H9 (cell line): ENCODE measurements around the gene NRBF2. TPM values are rescaled to one million over a fixed set of nuclear protein-coding genes. Genes with fewer than 3 reads are reported as not detected.

Experiments used
- DNase-seq: peaks from one replicate; pipeline ENCODE4 v3.0.0-alpha.2; 2017
- H2AFZ ChIP-seq: one replicate; pipeline ENCODE4 v1.6.1; 2013; ENCODE audit warnings: mild to moderate bottlenecking, low read length, control low read depth, moderate library complexity
- H2AK5ac ChIP-seq: 2 replicates; pipeline ENCODE4 v1.6.1; 2013; ENCODE audit warnings: low read length, control low read depth, mixed read lengths; ENCODE audit not compliant: insufficient read length
- H2BK120ac ChIP-seq: one replicate; pipeline ENCODE4 v1.6.1; 2013; ENCODE audit warnings: low read depth, mild to moderate bottlenecking, low read length, control low read depth, inconsistent platforms; ENCODE audit not compliant: poor library complexity, severe bottlenecking
- H2BK12ac ChIP-seq: 2 replicates; pipeline ENCODE4 v1.6.1; 2013; ENCODE audit warnings: low read length, control low read depth, mixed read lengths, low read depth; ENCODE audit not compliant: insufficient read length
- H2BK15ac ChIP-seq: 2 replicates; pipeline ENCODE4 v1.6.1; 2013; ENCODE audit warnings: low read depth, low read length, control low read depth
- H2BK20ac ChIP-seq: one replicate; pipeline ENCODE4 v1.6.1; 2013; ENCODE audit warnings: low read depth, mild to moderate bottlenecking, low read length, control low read depth, inconsistent platforms; ENCODE audit not compliant: poor library complexity, severe bottlenecking
- H2BK5ac ChIP-seq: 2 replicates; pipeline ENCODE4 v1.6.1; 2013; ENCODE audit warnings: low read length, control low read depth, mixed read lengths; ENCODE audit not compliant: insufficient read length
- H3K14ac ChIP-seq: 2 replicates; pipeline ENCODE4 v1.6.1; 2013; ENCODE audit warnings: low read length, control low read depth; ENCODE audit not compliant: insufficient read depth
- H3K18ac ChIP-seq: 2 replicates; pipeline ENCODE4 v1.6.1; 2013; ENCODE audit warnings: low read depth, mild to moderate bottlenecking, mixed read lengths, low read length, control low read depth; ENCODE audit not compliant: insufficient read length
- H3K23ac ChIP-seq: 2 replicates; pipeline ENCODE4 v1.6.1; 2013; ENCODE audit warnings: low read length, control low read depth, mixed read lengths, low read depth; ENCODE audit not compliant: insufficient read length
- H3K23me2 ChIP-seq: 2 replicates; pipeline ENCODE4 v1.6.1; 2013; ENCODE audit warnings: low read depth, mild to moderate bottlenecking, mixed read lengths, low read length, control low read depth; ENCODE audit not compliant: insufficient read length, poor library complexity, severe bottlenecking
- H3K27ac ChIP-seq: 2 replicates; pipeline ENCODE4 v1.5.1; 2013; ENCODE audit warnings: low read length, control low read depth, mixed read lengths, low read depth; ENCODE audit not compliant: insufficient read length
- H3K27me3 ChIP-seq: 2 replicates; pipeline ENCODE4 v1.6.1; 2013; ENCODE audit warnings: low read length, control low read depth, inconsistent platforms; ENCODE audit not compliant: insufficient read depth
- H3K4ac ChIP-seq: 2 replicates; pipeline ENCODE4 v1.6.1; 2013; ENCODE audit warnings: low read depth, mild to moderate bottlenecking, control low read depth, inconsistent platforms, low read length, moderate library complexity
- H3K4me1 ChIP-seq: 2 replicates; pipeline ENCODE4 v1.6.1; 2013; ENCODE audit warnings: low read length, control low read depth, inconsistent platforms; ENCODE audit not compliant: insufficient read depth
- H3K4me2 ChIP-seq: 2 replicates; pipeline ENCODE4 v1.6.1; 2013; ENCODE audit warnings: low read length, control low read depth, mixed read lengths; ENCODE audit not compliant: insufficient read length, insufficient read depth
- H3K56ac ChIP-seq: 2 replicates; pipeline ENCODE4 v1.6.1; 2013; ENCODE audit warnings: low read depth, mild to moderate bottlenecking, mixed read lengths, low read length, control low read depth; ENCODE audit not compliant: insufficient read length
- H3K79me1 ChIP-seq: 2 replicates; pipeline ENCODE4 v1.6.1; 2013; ENCODE audit warnings: low read depth, mild to moderate bottlenecking, moderate library complexity, low read length, control low read depth, inconsistent platforms; ENCODE audit not compliant: insufficient read depth, poor library complexity, severe bottlenecking
- H3K79me2 ChIP-seq: 2 replicates; pipeline ENCODE4 v1.6.1; 2013; ENCODE audit warnings: low read length, control low read depth, inconsistent platforms; ENCODE audit not compliant: insufficient read depth
- H3K9ac ChIP-seq: 2 replicates; pipeline ENCODE4 v1.6.1; 2013; ENCODE audit warnings: low read length, control low read depth, mixed read lengths; ENCODE audit not compliant: insufficient read length; ENCODE audit errors: extremely low read depth
- H3K9me3 ChIP-seq: one replicate; pipeline ENCODE4 v1.6.1; 2013; ENCODE audit warnings: low read depth, low read length, inconsistent platforms; ENCODE audit not compliant: control insufficient read depth
- H3T11ph ChIP-seq: one replicate; pipeline ENCODE4 v1.6.1; 2013; ENCODE audit warnings: mild to moderate bottlenecking, low read length, control low read depth, inconsistent platforms
- H4K20me1 ChIP-seq: one replicate; pipeline ENCODE4 v1.6.1; 2013; ENCODE audit not compliant: control insufficient read depth, insufficient read length, insufficient read depth
- H4K5ac ChIP-seq: 2 replicates; pipeline ENCODE4 v1.6.1; 2013; ENCODE audit warnings: low read depth, mild to moderate bottlenecking, mixed read lengths, low read length, control low read depth; ENCODE audit not compliant: insufficient read length
- H4K8ac ChIP-seq: replicated peaks from 2 replicates; pipeline ENCODE4 v1.6.1; 2013; ENCODE audit warnings: low read length, control low read depth, mixed read lengths, low read depth; ENCODE audit not compliant: insufficient read length
- H4K91ac ChIP-seq: 2 replicates; pipeline ENCODE4 v1.6.1; 2013; ENCODE audit warnings: low read depth, mild to moderate bottlenecking, moderate library complexity, mixed read lengths, low read length, control low read depth; ENCODE audit not compliant: insufficient read length
- H3K27ac Mint-ChIP-seq, 3 experiments: 2 replicates in 2 of 3; 3 replicates in 1 of 3; pipeline ENCODE4 v1.8.0; 2020 to 2021; ENCODE audit warnings: mixed read lengths in 3 of 3, mild to moderate bottlenecking in 1 of 3, moderate library complexity in 1 of 3
- H3K27me3 Mint-ChIP-seq: 2 replicates; pipeline ENCODE4 v1.8.0; 2021; ENCODE audit warnings: low read depth, mild to moderate bottlenecking, moderate library complexity, mixed read lengths
- H3K36me3 Mint-ChIP-seq, 3 experiments: 2 replicates in 2 of 3; 3 replicates in 1 of 3; pipeline ENCODE4 v1.8.0; 2020 to 2021; ENCODE audit warnings: low read depth in 3 of 3, mixed read lengths in 3 of 3; ENCODE audit not compliant: insufficient read depth in 1 of 3
- H3K4me1 Mint-ChIP-seq, 2 experiments: 2 replicates each; pipeline ENCODE4 v1.8.0; 2020; ENCODE audit warnings: mixed read lengths in 2 of 2
- H3K4me3 Mint-ChIP-seq, 2 experiments: 2 replicates in 1 of 2; 3 replicates in 1 of 2; pipeline ENCODE4 v1.8.0; 2020 to 2021; ENCODE audit warnings: mild to moderate bottlenecking in 2 of 2, mixed read lengths in 2 of 2, moderate library complexity in 1 of 2
- H3K9me3 Mint-ChIP-seq, 2 experiments: 2 replicates in 1 of 2; 3 replicates in 1 of 2; pipeline ENCODE4 v1.8.0; 2020; ENCODE audit warnings: mild to moderate bottlenecking in 2 of 2, mixed read lengths in 2 of 2, moderate library complexity in 1 of 2
- CTCF ChIP-seq: fragments of 200-600 bp; sonication (generic); conservative IDR thresholded peaks from 3 replicates; pipeline ENCODE4 v1.8.0; 2021; ENCODE audit warnings: antibody characterized with exemption, mild to moderate bottlenecking
- WGBS: extraction: QIAGEN DNeasy Blood & Tissue Kit; methylation state at CpG from one replicate; pipeline ENCODE4 v1.1.7; 2013; ENCODE audit warnings: missing lambda C conversion rate, low lambda C conversion rate, mixed read lengths; ENCODE audit not compliant: insufficient read length; ENCODE audit errors: extremely low coverage; 5-methylcytosine and 5-hydroxymethylcytosine counted together
- total RNA-seq: library from RNA; stranded (reverse); gene quantifications from 2 replicates; pipeline ENCODE4 v1.2.1, GENCODE V29; 2021

The NRBF2 gene
- total RNA-seq, 1 experiment from 2014 or later, result 30.1 TPM

- Histone ChIP-seq H3K27me3 (no peaks in the 10 kb centered on the region), H4K8ac (no peak overlapping the region), H3K14ac (no peak overlapping the region), H3K4me1 (no peaks in the 10 kb centered on the region), H3K4me2 (no peak overlapping the region), H3K9ac (no peak overlapping the region), H3K23ac (no peak overlapping the region), H3K18ac (no peak overlapping the region), H2BK12ac (no peak overlapping the region), H2BK120ac (no peak overlapping the region), H3K27ac (no peak overlapping the region), H3K79me2 (no peaks in the 10 kb centered on the region), H2BK5ac (no peak overlapping the region), H2BK15ac (no peak overlapping the region), H2AK5ac (no peak overlapping the region), H4K20me1 (no peaks in the 10 kb centered on the region), H3T11ph (no peak overlapping the region), H3K9me3 (no peaks in the 10 kb centered on the region), H2BK20ac (no peak overlapping the region), H4K5ac (no peak overlapping the region), H3K79me1 (no peaks in the 10 kb centered on the region), H3K56ac (no peak overlapping the region), H2AFZ (no peak overlapping the region), H4K91ac (no peak overlapping the region), H3K23me2 (no peaks in the 10 kb centered on the region), H3K4ac (no peak overlapping the region)
- TF ChIP-seq CTCF, result no peak
- Mint-ChIP-seq H3K27me3 (no peaks in the 10 kb centered on the region), H3K4me1 (no peaks in the 10 kb centered on the region; a peak in 1 of 4 replicates), H3K27ac (peak overlapping the region in 2 of 3 experiments; percentile 32 to 40; a peak in 2 of 7 replicates), H3K36me3 (peaks cover 28 to 92% (median 75%) of the 10 kb centered on the region in 3 experiments; a peak in 6 of 7 replicates), H3K9me3 (no peaks in the 10 kb centered on the region), H3K4me3 (no peak overlapping the region)
- DNase-seq, result no peak
- no CpG with 5 or more reads among the region's 1 CpG for WGBS
Measured at GRCh38 chr10:63171255-63171855, 38.2 kb downstream of the NRBF2 start.
